IPS-11a (cell line): ENCODE measurements around the gene BRINP2.

Experiments
- H3K4me3 ChIP-seq: one replicate; pipeline ENCODE4 v1.5.1; 2013; ENCODE audit warnings: low read depth, low read length, control low read depth

The BRINP2 gene

DNA sequence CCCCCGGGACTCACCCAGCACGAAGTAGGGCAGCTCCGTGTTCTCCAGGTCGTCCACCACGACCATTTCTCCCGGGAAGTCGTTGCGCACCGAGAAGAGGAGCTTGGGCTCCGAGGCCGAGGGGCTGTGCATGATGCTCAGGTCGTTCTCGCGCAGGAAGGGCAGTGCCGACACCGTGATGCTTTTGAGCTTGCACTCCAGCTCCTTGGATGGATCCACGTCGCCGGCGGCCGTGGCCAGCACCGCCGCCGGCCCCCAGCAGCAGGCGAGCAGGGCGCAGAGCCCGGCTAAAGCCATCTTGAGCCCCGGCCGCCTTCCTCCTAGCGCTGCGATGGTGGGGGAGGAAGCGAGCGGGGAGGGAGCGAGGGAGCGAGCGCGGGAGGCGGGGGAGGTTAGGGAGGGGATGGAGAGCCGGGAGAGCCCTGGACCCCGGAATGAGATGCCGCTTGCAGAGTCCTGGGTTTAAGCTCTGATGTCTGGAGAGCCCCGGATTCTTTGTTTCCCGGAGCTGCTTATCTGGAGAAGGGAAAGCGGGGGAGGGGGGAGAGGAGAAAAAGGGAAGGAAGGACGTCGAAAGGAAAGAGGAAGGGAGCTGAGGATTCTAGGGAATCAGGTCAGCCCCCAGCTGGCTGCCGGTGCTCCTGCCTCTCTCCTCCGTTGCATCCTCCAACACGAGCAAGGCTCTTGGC, 6.2 kb upstream of the BRINP2 start, which contains the start of gene ASTN1:
Gene ASTN1 (minus strand): TSS at position 333 of the 689 bp plus-strand sequence. CDS start 36 bp downstream, at position 297.
- H3K4me3 ChIP-seq: peak within 1 kb of the TSS; percentile 73

DNA sequence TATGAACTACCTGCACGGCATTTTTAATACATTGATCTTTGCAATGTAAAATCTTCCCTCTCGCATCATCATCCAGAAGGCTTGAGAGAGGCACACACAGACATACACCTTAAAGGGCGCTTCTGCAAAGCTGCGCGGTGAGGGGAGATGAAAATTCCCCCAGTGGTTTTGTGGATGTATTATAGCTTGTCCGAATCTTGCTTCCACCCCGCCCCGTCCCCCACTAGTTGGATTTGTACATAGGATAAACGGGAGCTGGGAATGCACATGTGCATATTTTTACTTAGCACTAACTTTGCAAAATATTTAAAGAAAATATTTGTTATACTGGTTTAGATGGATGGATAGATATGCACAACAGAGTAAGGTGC, 5.7 kb upstream of the BRINP2 start:
- peak overlapping the region; percentile 73 for H3K4me3 ChIP-seq

DNA sequence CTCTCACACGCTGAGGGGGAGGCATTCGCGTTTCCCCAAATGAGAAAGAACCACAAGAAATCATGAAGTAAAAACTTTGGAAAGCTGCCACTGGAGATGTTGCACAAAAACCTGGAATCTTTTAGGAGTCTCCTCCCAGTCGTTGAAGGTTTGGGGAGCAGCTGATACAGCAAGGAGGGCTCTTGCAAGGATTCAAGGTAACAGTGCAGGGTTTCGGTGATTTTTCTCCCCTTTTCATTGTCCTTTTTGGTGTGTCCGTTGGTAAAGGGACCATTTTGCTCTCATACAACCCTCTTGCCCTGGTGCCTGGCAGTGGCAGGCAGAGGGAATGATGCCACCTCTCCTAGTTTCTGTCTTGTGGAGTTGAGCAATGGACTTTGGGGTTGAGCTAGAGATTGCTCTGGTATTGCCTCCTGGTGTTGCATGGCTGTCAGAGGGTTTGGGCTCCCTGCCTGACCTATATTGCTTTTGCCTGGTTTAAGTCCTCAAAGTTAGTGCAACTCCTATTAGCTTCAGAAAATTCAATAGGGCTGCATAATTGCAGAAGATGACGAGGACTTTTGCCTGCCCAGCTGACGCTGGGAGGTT, 872 bp downstream of the BRINP2 start:
- no peak overlapping the region for H3K4me3 ChIP-seq

DNA sequence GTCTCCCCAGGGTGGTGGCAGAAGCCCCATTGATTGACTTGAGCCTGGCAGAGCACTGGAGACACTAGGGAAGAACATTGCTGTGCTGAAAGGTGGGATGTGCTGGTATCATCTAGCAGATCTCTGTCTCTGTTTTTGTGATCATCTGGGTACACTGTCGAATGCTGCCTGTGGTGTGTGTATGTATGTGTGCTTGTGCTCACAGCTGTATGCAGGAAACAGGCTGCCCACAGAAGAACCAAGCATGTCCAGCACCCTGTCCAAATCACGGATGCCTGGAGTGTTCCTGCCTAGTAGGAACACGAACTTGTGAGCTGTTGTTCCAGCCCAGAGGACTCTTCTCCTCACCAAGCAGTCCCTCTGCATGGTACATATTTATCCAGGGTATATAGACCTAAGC, 1.5 kb downstream of the BRINP2 start:
- no peak overlapping the region for H3K4me3 ChIP-seq

DNA sequence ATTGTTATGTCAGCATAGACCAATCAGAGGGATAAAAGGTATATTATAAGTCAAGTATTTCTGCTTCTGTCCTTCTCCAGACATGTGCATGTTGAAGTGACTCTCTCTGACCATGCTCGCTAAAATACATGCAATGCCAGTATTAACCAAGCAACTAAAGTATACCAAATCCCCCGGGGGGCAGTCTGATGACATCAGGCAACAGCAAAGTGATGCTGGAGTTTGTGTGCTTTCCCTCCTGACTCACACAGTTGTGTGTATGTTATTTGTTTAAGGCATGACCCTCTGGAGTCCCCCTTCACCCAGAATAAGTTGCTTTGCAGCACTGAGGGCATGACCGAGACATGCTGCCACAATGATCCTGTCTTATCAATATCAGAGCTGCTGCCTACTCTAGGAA, 2.1 kb downstream of the BRINP2 start:
- no peak overlapping the region for H3K4me3 ChIP-seq

DNA sequence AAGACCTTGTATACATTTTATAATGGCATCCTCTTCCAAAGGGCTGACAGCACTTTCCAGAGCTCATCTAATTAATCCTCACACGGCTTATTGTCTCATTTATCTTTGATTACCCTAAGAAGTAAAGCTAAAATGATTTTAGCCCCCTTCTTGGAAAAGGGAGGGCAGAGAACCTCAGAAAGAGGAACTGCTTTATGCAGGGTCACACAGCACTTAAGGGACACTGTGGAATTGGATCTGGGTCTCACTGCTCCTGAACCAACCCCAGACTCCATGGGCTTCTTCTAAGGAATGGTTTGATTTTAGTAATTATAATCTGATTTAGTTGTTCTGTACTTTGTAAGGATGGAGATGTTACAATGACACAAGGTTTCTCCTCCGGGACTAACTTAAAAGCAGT, 3.2 kb downstream of the BRINP2 start:
- H3K4me3 ChIP-seq: no peak overlapping the region

DNA sequence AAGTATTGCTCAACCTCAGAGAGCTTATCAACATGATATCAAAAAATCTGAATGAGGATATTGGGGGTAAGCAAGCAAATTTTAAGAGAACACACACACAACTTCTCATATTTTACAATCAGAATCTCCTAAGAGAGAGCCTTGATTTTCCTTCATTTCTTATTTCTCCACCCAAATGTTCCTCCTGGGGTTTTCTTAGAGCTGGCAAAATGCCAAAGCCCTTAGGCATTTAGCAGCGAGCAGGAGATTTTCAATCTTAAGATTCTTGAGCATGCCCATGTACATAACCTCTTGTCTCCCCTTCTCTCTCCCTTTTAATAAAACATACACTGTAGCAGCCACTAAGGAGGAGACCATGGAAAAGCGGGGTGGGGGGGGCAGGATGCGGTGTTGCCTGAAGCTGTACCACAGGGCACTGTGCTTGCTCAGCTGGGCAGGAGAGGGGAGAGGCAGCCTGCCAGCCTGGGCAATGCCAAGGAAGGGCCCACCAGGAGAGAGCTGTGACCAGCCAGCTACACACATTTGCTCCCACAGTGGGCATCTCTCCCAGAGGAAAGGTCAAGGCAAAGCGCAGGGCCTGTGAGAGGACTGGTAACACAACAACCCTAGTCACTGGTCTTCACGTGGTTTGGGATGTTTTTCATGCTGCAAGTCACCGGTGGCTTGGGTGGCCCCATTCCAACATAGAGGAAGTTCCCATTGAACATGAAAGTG, 4.3 kb downstream of the BRINP2 start:
- no peak overlapping the region for H3K4me3 ChIP-seq

DNA sequence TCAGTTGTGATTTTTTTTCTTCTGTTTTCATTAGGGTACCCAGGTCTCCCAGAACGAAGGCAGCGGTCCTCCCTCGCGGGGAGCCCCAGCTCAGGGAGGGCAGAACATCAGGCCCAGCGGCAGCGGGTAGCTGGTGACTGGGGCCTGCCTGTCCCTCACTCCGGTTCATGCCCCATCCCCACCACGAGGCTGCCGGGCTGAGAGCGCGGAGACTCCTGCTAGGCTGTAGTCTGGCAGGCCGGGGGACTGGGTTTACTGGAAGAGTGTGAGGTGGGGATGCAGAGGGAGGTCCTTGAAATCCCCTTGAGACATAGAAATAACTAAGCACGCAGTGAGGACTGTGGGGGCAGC, 10.5 kb downstream of the BRINP2 start:
- H3K4me3 ChIP-seq: peak overlapping the region; percentile 25

DNA sequence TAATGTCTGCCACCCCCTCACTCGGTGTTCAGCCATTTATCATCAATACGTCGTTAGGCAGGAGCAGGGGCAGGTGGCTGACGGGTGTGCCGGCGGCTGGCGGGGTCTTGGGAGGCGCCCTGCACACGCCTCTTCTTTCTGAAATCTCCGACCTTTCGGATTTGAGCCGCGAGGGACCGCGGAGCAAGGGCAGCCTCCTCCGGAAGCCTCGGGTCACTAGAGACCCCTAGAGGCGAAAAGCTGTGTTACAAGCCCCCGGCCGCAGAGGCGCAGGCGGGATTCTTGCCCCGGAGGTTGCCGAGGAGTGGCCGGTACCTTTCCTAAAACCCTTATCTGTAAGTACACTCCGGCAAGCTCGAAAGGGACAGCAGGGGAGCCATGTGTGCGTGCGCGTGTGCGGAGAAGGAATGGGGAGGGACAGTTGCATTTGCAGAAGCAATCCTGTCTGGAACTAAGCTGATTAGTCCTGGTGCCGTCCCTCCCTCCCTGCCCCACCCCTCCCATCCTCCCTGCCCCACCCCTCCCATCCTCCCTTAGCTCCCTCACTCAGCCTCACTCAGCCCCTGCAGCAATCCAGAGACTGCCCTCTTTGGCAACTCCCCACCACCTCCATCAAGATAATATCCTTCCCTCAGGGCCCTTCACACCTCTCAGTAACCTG, 11.0 kb downstream of the BRINP2 start:
- peak overlapping the region; percentile 25 for H3K4me3 ChIP-seq

DNA sequence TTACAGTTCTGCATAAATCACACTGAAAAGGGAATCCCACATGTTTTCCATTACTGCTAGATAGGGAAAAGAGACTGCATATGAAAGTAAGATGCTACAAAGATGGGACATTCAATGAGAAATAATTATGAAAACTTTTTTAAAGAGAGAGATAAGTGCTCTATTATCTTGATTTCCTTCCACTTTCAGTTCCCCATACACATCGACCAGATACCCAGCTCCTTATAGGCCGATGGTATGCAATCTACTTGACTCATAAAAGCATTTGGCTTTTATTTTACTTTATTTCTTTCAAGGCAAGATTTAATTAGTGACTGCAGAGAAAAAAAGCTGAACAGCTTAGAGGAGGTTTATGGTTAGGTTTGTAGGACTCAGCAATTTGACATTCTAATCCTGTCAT, 13.1 kb downstream of the BRINP2 start:
- H3K4me3 ChIP-seq: no peak overlapping the region

DNA sequence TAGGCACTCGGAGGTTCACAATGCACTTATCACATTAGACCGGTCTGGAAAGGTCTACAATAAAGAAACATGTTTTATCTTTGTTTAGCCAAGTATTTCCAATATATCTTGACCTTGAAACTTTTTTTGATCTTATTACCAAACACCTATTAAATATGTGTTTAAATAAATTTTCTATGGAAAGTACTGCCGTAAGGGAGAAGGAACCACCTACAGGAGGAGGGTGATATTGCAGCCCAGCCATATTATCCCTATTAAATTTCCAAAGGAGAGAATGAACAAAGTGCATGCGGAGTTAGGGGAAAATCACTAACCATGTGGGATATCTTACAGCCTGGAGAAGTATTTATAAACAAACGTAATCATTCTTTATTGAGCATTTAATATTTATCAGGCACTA, 14.5 kb downstream of the BRINP2 start:
- no peak overlapping the region for H3K4me3 ChIP-seq

DNA sequence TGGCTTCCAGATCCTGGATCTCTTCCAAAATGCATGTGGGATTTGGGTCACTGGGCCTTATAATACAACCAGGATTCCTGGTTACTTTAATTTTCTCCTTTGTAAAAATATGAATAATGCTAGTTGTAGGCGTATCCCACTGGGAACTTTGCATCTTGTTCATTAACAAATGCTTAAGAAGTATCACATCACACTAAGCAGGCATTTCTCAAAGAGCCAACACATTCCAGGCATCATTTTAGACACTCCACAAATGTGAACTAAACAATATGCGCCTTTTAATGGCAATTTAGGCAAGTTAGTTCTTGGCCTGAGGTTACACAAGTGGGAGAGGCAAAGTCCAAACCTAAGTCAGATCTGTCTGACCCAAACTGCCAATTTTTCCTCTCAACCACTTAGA, 15.9 kb downstream of the BRINP2 start:
- no peak overlapping the region for H3K4me3 ChIP-seq

DNA sequence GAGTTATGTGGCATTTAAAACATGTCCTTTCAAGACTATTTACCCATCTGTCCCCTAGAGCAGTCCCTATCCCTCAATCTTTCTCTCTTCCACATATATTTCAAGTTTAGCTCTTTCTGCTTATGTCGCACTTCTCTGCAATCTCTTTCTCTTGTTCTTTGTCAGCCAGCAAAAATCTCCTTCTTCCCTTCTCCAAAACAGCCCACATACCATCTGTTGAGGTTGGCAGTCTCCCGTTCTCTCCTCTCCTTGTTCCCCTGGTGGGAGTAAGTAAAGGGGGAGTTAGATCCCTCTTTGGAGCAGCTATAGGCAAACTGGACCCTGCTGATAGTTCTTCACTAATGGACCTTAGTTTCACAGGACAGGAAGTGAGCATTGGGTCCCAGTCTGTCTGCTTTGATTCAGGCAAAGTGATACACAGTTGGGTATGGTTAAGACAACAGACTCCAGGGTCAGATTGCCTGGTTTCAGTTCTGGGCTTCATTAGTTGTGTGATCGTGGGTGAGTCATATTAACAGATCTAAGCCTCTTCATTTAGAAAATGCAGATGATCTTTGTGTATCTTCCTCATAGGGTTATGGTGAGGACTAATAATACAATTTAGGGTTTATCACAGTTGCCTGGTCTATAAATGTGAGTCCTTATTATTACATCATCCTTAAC, 19.7 kb downstream of the BRINP2 start:
- no peak overlapping the region for H3K4me3 ChIP-seq

DNA sequence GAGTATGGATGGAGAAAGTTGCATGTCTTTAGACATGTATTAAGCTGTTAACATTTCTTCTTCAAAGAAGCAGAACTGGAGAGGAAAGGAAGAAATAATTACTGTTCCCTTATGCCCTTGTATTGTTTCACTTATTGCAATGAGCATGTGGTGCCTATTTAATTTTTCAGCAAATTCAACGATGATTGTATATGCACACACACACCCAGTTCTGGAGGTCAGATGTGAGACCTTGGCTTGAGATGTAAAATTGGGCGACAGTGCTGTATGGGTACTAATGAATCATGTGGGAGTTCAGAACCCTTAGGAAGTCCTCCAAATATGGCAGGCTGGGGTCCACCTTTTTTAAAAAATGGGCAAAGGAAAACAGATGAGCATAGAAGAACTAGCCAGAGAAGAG, 27.5 kb downstream of the BRINP2 start:
- H3K4me3 ChIP-seq: no peak overlapping the region

DNA sequence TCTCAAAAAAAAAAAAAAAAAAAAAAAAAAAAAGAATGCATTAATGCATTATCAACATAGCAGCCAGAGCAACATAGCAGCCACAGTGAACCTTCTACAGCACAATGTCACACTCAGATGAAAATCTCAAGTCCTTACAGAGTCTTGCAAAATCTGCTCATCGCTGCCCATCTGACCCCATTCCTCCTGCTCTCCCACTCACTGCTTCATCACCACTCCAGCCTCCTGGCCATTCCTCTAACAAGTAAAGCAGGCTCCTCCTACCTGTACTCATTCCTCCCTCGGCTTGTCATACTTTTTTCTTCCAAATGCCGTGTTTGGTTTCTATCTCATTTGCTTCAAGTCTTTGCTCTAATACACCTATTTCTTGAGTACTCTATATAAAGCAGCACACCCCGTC, 29.5 kb downstream of the BRINP2 start:
- H3K4me3 ChIP-seq: no peak overlapping the region

DNA sequence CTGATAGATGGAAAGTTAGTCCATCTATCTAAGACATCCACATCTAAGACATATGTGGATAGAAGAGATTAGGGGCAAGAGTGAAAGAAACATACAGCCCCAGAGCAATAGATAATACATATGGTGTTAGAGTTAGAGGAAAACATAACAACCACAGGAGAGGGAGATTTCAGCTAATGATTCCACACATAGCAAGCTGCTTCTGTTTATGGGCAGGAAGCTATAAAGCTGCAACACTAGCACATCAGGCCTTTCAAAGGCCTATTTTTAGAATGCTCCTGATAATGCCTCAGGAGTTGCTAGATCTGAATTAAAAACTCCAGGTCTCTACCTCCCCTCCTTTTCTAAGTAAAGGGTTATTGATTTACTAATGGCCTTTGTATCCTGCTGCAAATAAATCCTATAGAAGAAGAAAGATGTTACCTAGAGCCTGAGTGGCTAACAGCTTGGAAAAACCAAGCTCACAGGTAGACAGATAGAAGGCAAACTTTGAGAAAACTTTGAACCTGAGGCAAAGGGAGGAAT, 36.1 kb downstream of the BRINP2 start:
- H3K4me3 ChIP-seq: no peak overlapping the region

DNA sequence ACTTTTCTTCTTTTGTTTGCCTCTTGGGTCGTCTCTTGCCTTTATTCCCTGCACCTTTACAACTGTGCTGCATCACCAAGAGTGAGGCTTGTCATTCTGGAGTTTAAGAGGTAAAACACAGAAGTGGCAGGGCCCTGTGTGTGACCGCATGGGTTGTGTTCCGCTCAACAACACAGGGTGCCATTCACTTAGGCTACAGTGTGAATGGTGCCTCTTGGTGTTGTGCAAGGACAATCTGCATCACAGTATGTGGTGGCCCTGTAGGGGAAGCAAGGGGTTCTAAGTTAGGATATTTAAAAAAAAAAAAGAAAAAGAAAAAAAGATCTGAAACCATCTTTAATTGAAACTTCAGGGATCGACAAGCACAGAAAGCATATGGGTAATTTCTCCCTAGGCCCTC, 38.2 kb downstream of the BRINP2 start:
- no peak overlapping the region for H3K4me3 ChIP-seq

DNA sequence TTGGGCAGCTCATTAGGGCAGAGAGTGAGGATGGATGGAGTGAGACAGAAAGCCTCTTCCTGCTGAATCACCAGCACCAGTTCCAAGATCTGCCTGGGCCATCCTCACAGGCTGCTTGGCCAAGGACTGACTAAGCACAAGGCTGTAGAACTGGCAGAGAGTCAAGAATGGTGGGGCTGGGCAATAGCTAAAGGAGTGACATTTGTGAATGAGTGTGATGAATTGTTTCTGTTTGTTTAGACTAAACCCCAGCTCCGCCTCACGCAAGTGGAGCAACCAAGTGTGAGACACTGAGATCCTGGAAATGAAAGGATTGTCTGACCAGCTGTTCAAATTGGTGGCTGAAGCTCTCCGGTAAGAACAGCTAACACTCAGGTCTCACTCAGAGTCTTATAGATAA, 38.6 kb downstream of the BRINP2 start:
- no peak overlapping the region for H3K4me3 ChIP-seq

DNA sequence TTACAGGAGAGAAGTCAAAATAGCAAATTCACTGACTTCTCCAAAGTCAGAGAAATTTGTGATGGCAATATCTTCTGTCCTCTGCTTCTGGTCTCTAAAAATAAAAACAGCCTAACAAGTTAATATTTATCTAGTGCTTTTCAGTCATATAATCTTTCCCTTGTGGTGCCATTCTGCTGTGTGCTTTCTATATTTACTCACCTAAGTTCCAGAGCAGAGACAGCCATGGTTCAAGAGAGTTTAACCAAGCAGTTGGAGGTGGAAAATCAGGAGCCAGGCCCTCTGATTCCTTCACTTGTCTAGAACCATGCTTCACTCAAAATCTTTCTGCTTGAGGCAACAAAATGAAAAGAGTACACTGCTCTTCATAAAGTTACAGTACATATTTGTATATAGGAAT, 39.3 kb downstream of the BRINP2 start:
- no peak overlapping the region for H3K4me3 ChIP-seq

DNA sequence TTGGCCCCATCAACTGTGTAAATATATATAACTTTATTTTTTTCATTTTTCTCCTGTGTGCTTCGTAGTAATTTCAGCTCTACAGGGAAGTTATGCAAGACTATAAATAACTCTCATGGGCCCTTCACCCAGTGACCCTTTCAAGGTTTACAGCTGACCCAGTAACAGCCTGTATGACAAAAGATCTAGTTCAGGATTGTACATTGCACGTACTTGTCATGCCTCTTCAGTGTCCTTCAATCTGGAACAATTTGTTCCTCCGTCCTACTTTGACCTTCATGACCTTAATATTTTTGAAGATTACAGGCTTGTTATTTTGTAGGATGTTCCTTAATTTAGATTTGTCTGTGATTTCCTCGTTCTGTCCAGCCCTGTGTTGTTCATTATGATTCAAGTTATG, 40.5 kb downstream of the BRINP2 start:
- H3K4me3 ChIP-seq: no peak overlapping the region

DNA sequence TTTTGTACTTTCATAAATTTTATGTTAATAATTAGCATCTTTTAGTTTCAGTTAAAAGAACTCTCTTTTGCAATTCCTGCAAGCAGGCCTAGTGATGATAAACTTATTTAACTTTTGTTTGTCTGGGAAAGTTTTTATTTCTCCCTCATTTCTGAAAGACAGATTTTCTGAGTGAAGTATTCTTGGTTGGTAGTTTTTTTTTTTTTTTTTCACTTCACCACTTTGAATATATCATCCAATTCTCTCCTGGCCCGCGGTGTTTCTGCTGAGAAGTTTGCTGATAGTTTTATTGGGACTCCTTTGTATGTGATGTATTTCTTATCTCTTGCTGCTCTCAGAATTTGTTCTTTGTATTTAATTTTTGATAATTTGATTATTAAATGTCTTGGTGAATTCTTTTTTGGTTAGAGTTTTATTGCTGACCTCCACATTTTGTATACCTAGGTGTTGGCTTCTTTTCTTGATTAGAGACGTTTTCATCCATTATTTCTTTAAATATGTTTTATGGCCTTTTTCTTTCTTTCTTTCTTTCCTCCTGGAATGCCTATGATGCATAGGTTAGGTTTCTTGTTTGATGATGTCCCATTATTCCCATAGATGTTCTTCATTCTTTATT, 45.9 kb downstream of the BRINP2 start:
- H3K4me3 ChIP-seq: no peak overlapping the region
